Testis (tissue), 3 donors: ENCODE measurements around the gene CTXND1. TPM values are rescaled to one million over a fixed set of nuclear protein-coding genes. Genes with fewer than 3 reads are reported as not detected.

Source experiments
- DNase-seq: peaks from one replicate; pipeline ENCODE4 v3.0.0-alpha.2; 2019
- H3K27ac ChIP-seq, 2 donors: fragments of 200-600 bp; sonication (generic); one replicate each; pipeline ENCODE4 v1.5.1; 2019
- H3K27me3 ChIP-seq: fragments of 200-600 bp; sonication (generic); one replicate; pipeline ENCODE4 v1.5.1; 2019
- H3K36me3 ChIP-seq: fragments of 200-600 bp; sonication (generic); one replicate; pipeline ENCODE4 v1.5.1; 2017; ENCODE audit warnings: low read depth; ENCODE audit errors: missing control alignments
- H3K4me1 ChIP-seq: fragments of 200-600 bp; sonication (generic); one replicate; pipeline ENCODE4 v1.5.1; 2019
- H3K4me3 ChIP-seq, 2 donors: fragments of 200-600 bp; sonication (generic); one replicate each; pipeline ENCODE4 v1.5.1; 2017 to 2019
- H3K9me3 ChIP-seq: fragments of 200-600 bp; sonication (generic); one replicate; pipeline ENCODE4 v1.5.1; 2017
- CTCF ChIP-seq, 3 experiments: fragments of 450-650 bp in 2 of 3; fragments of 200-600 bp in 1 of 3; sonication (generic) in 1 of 3; IDR thresholded peaks; one replicate each; pipeline ENCODE4 v1.5.1; 2016 to 2019; ENCODE audit warnings: antibody characterized with exemption in 3 of 3, mild to moderate bottlenecking in 2 of 3, moderate library complexity in 1 of 3
- POLR2A ChIP-seq: fragments of 450-650 bp; IDR thresholded peaks from one replicate; pipeline ENCODE4 v1.6.1; 2017; ENCODE audit warnings: antibody characterized with exemption, mild to moderate bottlenecking, moderate library complexity
- WGBS, 2 donors: methylation state at CpG; one replicate each; pipeline ENCODE4 v1.1.5; 2018; 5-methylcytosine and 5-hydroxymethylcytosine counted together
- intact Hi-C: fragments of 100-400 bp; cut with DNase I; formaldehyde crosslinking; loops from one replicate; pipeline ENCODE4 v1.15.1; 2023; ENCODE audit warnings: low total_unique reads
- polyA plus RNA-seq: library from polyadenylated mRNA; stranded (reverse); fragments of 350-450 nt; fragmentation: Illumina TruSeq; extraction: RNeasy Lipid Tissue Mini Kit (QIAGEN cat#74804); gene quantifications from one replicate; pipeline ENCODE4 v1.2.3, GENCODE V29; 2014; ENCODE audit warnings: low read depth, low replicate concordance; ENCODE audit not compliant: insufficient read depth
- total RNA-seq, 2 donors: library from RNA; depleted of rRNA; stranded (reverse); fragments of >200 nt; gene quantifications; one replicate each; pipeline ENCODE4 v1.2.3, GENCODE V29; 2016

Gene CTXND1
- total and polyA plus RNA-seq, 3 donors from 2014 or later: 0.06 to 1.6 TPM; not detected in 1

- H3K27me3 ChIP-seq: no peaks in the 10 kb centered on the region
- TF ChIP-seq POLR2A: no peak
- TF ChIP-seq CTCF (IDR thresholded peaks at IDR 0.05): peak in 2 of 3 experiments; percentile 34 to 44
- no peaks in the 10 kb centered on the region for H3K9me3 ChIP-seq
- DNase-seq: peak; percentile 75
- no peaks in the 10 kb centered on the region for H3K36me3 ChIP-seq
- H3K4me3 ChIP-seq: no peak overlapping the region
- H3K4me1 ChIP-seq: no peaks in the 10 kb centered on the region
- no peak overlapping the region for H3K27ac ChIP-seq
- WGBS, 2 donors: 63 to 80% methylated on average over 2 to 4 of the region's 4 CpGs
- intact Hi-C loops: no loop called here
Observed at GRCh38 chr15:80234883-80235282, 17.1 kb downstream of the CTXND1 start.

- TF ChIP-seq POLR2A (no peak), CTCF (IDR thresholded peaks at IDR 0.05) (no peak)
- no peak for DNase-seq
- no peaks in the 10 kb centered on the region for H3K4me1 ChIP-seq
- no peak overlapping the region for H3K27ac ChIP-seq
- WGBS, 2 donors: 48 to 54% methylated on average over 9 of the region's 9 CpGs
- H3K9me3 ChIP-seq: no peaks in the 10 kb centered on the region
- H3K27me3 ChIP-seq: no peaks in the 10 kb centered on the region
- intact Hi-C loops: no loop called here
- H3K4me3 ChIP-seq: no peak overlapping the region
- no peaks in the 10 kb centered on the region for H3K36me3 ChIP-seq
Observed at GRCh38 chr15:80233581-80233980, 18.4 kb downstream of the CTXND1 start.

- DNase-seq: no peak
- Histone ChIP-seq H3K4me3 (no peak overlapping the region), H3K36me3 (no peaks in the 10 kb centered on the region), H3K27me3 (no peaks in the 10 kb centered on the region), H3K27ac (no peak overlapping the region), H3K4me1 (no peaks in the 10 kb centered on the region), H3K9me3 (no peaks in the 10 kb centered on the region)
- intact Hi-C loops: no loop called here
- no peak for TF ChIP-seq CTCF (IDR thresholded peaks at IDR 0.05)
- no peak for TF ChIP-seq POLR2A
- 51 to 52% methylated on average over 2 of the region's 2 CpGs for WGBS, 2 donors
Observed at GRCh38 chr15:80231371-80231770, 20.6 kb downstream of the CTXND1 start.

GRCh38 chr15:80228959-80229610 lies 22.9 kb downstream of the CTXND1 start:
- TF ChIP-seq POLR2A (no peak), CTCF (IDR thresholded peaks at IDR 0.05) (no peak)
- Histone ChIP-seq H3K27ac (no peak overlapping the region), H3K36me3 (no peaks in the 10 kb centered on the region), H3K27me3 (no peaks in the 10 kb centered on the region), H3K4me1 (no peaks in the 10 kb centered on the region), H3K4me3 (no peak overlapping the region), H3K9me3 (no peaks in the 10 kb centered on the region)
- intact Hi-C loops: no loop called here
- WGBS, 2 donors: 85 to 92% methylated on average over 7 of the region's 7 CpGs
- DNase-seq: no peak

GRCh38 chr15:80219955-80220354 lies 32.1 kb downstream of the CTXND1 start:
- 66 to 89% methylated on average over 2 of the region's 2 CpGs for WGBS, 2 donors
- Histone ChIP-seq H3K36me3 (no peaks in the 10 kb centered on the region), H3K4me1 (no peaks in the 10 kb centered on the region), H3K4me3 (no peak overlapping the region), H3K27ac (no peak overlapping the region), H3K9me3 (no peaks in the 10 kb centered on the region), H3K27me3 (no peaks in the 10 kb centered on the region)
- TF ChIP-seq CTCF (IDR thresholded peaks at IDR 0.05): no peak
- no peak for TF ChIP-seq POLR2A
- no peak for DNase-seq
- intact Hi-C loops: no loop called here
